ENCODE data around the gene ATP2C2.

DNA sequence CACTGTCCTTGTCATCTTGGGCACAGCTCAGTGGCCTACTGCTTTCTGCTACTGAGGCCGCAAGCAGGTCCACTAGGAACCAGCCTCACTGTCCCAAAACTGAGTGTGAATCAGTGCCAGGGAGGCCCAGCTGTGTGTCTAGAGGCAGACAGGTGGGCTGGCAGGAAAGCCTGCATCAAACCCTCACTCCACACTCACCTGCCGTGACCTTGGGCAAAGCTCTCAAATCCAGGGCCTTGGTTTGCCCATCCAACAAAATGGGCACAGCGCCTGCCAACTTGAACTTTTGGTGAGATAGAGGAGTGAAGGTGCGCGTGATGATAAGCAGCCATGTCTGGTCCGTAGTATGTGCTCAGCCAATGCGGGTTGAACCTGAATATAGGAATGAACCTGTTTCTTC lies 14.8 kb downstream of the ATP2C2 start:
- no peak for TF ChIP-seq NFIC (IDR thresholded peaks at IDR 0.05; ENCODE audit: borderline replicate concordance)
- TF ChIP-seq, protein P1, sequence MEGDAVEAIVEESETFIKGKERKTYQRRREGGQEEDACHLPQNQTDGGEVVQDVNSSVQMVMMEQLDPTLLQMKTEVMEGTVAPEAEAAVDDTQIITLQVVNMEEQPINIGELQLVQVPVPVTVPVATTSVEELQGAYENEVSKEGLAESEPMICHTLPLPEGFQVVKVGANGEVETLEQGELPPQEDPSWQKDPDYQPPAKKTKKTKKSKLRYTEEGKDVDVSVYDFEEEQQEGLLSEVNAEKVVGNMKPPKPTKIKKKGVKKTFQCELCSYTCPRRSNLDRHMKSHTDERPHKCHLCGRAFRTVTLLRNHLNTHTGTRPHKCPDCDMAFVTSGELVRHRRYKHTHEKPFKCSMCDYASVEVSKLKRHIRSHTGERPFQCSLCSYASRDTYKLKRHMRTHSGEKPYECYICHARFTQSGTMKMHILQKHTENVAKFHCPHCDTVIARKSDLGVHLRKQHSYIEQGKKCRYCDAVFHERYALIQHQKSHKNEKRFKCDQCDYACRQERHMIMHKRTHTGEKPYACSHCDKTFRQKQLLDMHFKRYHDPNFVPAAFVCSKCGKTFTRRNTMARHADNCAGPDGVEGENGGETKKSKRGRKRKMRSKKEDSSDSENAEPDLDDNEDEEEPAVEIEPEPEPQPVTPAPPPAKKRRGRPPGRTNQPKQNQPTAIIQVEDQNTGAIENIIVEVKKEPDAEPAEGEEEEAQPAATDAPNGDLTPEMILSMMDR (IDR thresholded peaks at IDR 0.05), result no peak
- no peak for TF ChIP-seq EP300 (IDR thresholded peaks at IDR 0.05; ENCODE audit: borderline replicate concordance in 1 of 2, low read depth in 1 of 2, low read length in 1 of 2)

All from SK-N-SH (cell line).